HAP-1 (cell line): Measurements from ENCODE around the gene ZDHHC13.

Experiments
- DNase-seq, 2 experiments: peaks; one replicate each; pipeline ENCODE4 v3.0.0-alpha.2; 2016 to 2020; ENCODE audit warnings: low spot score in 2 of 2
- H3K27me3 ChIP-seq: fragments of 250-450 bp; sonication (Bioruptor Pico); 2 replicates; pipeline ENCODE4 v1.5.1; 2020; ENCODE audit warnings: low read depth, mild to moderate bottlenecking, moderate library complexity
- H3K36me3 ChIP-seq: fragments of 250-450 bp; sonication (Bioruptor Pico); replicated peaks from 2 replicates; pipeline ENCODE4 v1.5.1; 2020; ENCODE audit warnings: mild to moderate bottlenecking
- H3K4me1 ChIP-seq: fragments of 250-450 bp; sonication (Bioruptor Pico); 2 replicates; pipeline ENCODE4 v1.5.1; 2020; ENCODE audit warnings: mild to moderate bottlenecking
- H3K4me3 ChIP-seq: fragments of 250-450 bp; sonication (Bioruptor Pico); 2 replicates; pipeline ENCODE4 v1.5.1; 2020; ENCODE audit warnings: mild to moderate bottlenecking, moderate library complexity
- H3K9me3 ChIP-seq: fragments of 250-450 bp; sonication (Bioruptor Pico); 2 replicates; pipeline ENCODE4 v1.5.1; 2020; ENCODE audit warnings: mild to moderate bottlenecking, moderate library complexity
- in situ Hi-C: fragments of 300-500 bp; cut with MboI; formaldehyde crosslinking; loops from 3 replicates; pipeline ENCODE4 v1.14.3; 2020; ENCODE audit warnings: low sequenced_read_pairs, inconsistent platforms, mixed read lengths

The ZDHHC13 gene

GRCh38 chr11:19116971-19117759 is at the start of gene ZDHHC13:
Gene ZDHHC13, plus strand, starts transcription at chr11:19117168. Its CDS starts 82 bp downstream, at chr11:19117250.
- H3K27me3 ChIP-seq: peaks cover 6% of the 10 kb centered on the region; the same call in 1 of the 2 replicates
- in situ Hi-C loops: no loop called here
- peaks cover 6% of the 10 kb centered on the region for H3K36me3 ChIP-seq
- peaks cover 12% of the 10 kb centered on the region for H3K4me1 ChIP-seq
- DNase-seq: peak; percentile 92 to 97
- no peaks in the 10 kb centered on the region for H3K9me3 ChIP-seq
- peak within 1 kb of the TSS; percentile 93 for H3K4me3 ChIP-seq

- in situ Hi-C loops: loop anchor here (5.0 to 25.0 kb wide), 2 partner anchors 486 to 666 kb away; no protein-coding TSS in a partner anchor
- peak; percentile 84 to 89 for DNase-seq
- Histone ChIP-seq H3K9me3 (no peaks in the 10 kb centered on the region), H3K4me3 (no peak overlapping the region), H3K4me1 (no peaks in the 10 kb centered on the region), H3K36me3 (no peaks in the 10 kb centered on the region), H3K27me3 (no peaks in the 10 kb centered on the region)
Measured at GRCh38 chr11:19071255-19071654, 45.7 kb upstream of the ZDHHC13 start.

- no peaks in the 10 kb centered on the region for H3K36me3 ChIP-seq
- no peak overlapping the region for H3K4me3 ChIP-seq
- H3K27me3 ChIP-seq: no peaks in the 10 kb centered on the region
- H3K9me3 ChIP-seq: no peaks in the 10 kb centered on the region
- DNase-seq: no peak
- in situ Hi-C loops: loop anchor here (5.0 to 25.0 kb wide), 2 partner anchors 485 to 665 kb away; no protein-coding TSS in a partner anchor
- no peaks in the 10 kb centered on the region for H3K4me1 ChIP-seq
Measured at GRCh38 chr11:19072464-19072863, 44.5 kb upstream of the ZDHHC13 start.

- in situ Hi-C loops: loop anchor here (5.0 to 25.0 kb wide), 2 partner anchors 484 to 664 kb away; no protein-coding TSS in a partner anchor
- H3K9me3 ChIP-seq: no peaks in the 10 kb centered on the region
- no peaks in the 10 kb centered on the region for H3K36me3 ChIP-seq
- no peak for DNase-seq
- no peak overlapping the region for H3K4me3 ChIP-seq
- H3K27me3 ChIP-seq: no peaks in the 10 kb centered on the region
- no peaks in the 10 kb centered on the region for H3K4me1 ChIP-seq
Measured at GRCh38 chr11:19073454-19074415, 43.2 kb upstream of the ZDHHC13 start.

- Histone ChIP-seq H3K27me3 (no peaks in the 10 kb centered on the region; the same call in 1 of the 2 replicates), H3K4me3 (no peak overlapping the region), H3K36me3 (no peaks in the 10 kb centered on the region), H3K4me1 (no peaks in the 10 kb centered on the region), H3K9me3 (no peaks in the 10 kb centered on the region)
- no peak for DNase-seq
- in situ Hi-C loops: no loop called here
Measured at GRCh38 chr11:19075636-19076035, 41.3 kb upstream of the ZDHHC13 start.

- H3K9me3 ChIP-seq: no peaks in the 10 kb centered on the region
- in situ Hi-C loops: no loop called here
- peak; percentile 35 to 76 for DNase-seq
- H3K36me3 ChIP-seq: no peaks in the 10 kb centered on the region
- no peaks in the 10 kb centered on the region for H3K4me1 ChIP-seq
- H3K27me3 ChIP-seq: no peaks in the 10 kb centered on the region; the same call in 1 of the 2 replicates
- no peak overlapping the region for H3K4me3 ChIP-seq
Measured at GRCh38 chr11:19076744-19077589, 40.0 kb upstream of the ZDHHC13 start.

GRCh38 chr11:19077965-19078364 is 39.0 kb upstream of the ZDHHC13 start:
- Histone ChIP-seq H3K4me1 (no peaks in the 10 kb centered on the region), H3K27me3 (no peaks in the 10 kb centered on the region; the same call in 1 of the 2 replicates), H3K9me3 (no peaks in the 10 kb centered on the region), H3K36me3 (no peaks in the 10 kb centered on the region), H3K4me3 (no peak overlapping the region)
- no peak for DNase-seq
- in situ Hi-C loops: no loop called here

- in situ Hi-C loops: no loop called here
- Histone ChIP-seq H3K27me3 (no peaks in the 10 kb centered on the region; the same call in 1 of the 2 replicates), H3K4me1 (no peaks in the 10 kb centered on the region), H3K4me3 (no peak overlapping the region), H3K36me3 (no peaks in the 10 kb centered on the region), H3K9me3 (no peaks in the 10 kb centered on the region)
- DNase-seq: no peak
Measured at GRCh38 chr11:19079643-19080440, 37.1 kb upstream of the ZDHHC13 start.

- Histone ChIP-seq H3K4me1 (no peaks in the 10 kb centered on the region), H3K36me3 (no peaks in the 10 kb centered on the region), H3K9me3 (no peaks in the 10 kb centered on the region), H3K4me3 (no peak overlapping the region), H3K27me3 (no peaks in the 10 kb centered on the region; the same call in 1 of the 2 replicates)
- in situ Hi-C loops: no loop called here
- no peak for DNase-seq
Measured at GRCh38 chr11:19080579-19080993, 36.4 kb upstream of the ZDHHC13 start.

- in situ Hi-C loops: no loop called here
- no peaks in the 10 kb centered on the region for H3K4me1 ChIP-seq
- no peaks in the 10 kb centered on the region; the same call in 1 of the 2 replicates for H3K27me3 ChIP-seq
- no peak for DNase-seq
- H3K9me3 ChIP-seq: no peaks in the 10 kb centered on the region
- no peak overlapping the region for H3K4me3 ChIP-seq
- no peaks in the 10 kb centered on the region for H3K36me3 ChIP-seq
Measured at GRCh38 chr11:19083166-19083565, 33.8 kb upstream of the ZDHHC13 start.

GRCh38 chr11:19084661-19085315 is 32.2 kb upstream of the ZDHHC13 start:
- Histone ChIP-seq H3K9me3 (no peaks in the 10 kb centered on the region), H3K36me3 (no peaks in the 10 kb centered on the region), H3K27me3 (no peaks in the 10 kb centered on the region; the same call in 1 of the 2 replicates), H3K4me3 (no peak overlapping the region), H3K4me1 (no peaks in the 10 kb centered on the region)
- in situ Hi-C loops: no loop called here
- DNase-seq: no peak

GRCh38 chr11:19087658-19088057 is 29.3 kb upstream of the ZDHHC13 start:
- Histone ChIP-seq H3K36me3 (no peaks in the 10 kb centered on the region), H3K4me3 (no peak overlapping the region), H3K27me3 (no peaks in the 10 kb centered on the region), H3K4me1 (no peaks in the 10 kb centered on the region), H3K9me3 (no peaks in the 10 kb centered on the region)
- in situ Hi-C loops: no loop called here
- no peak for DNase-seq
